MCF 10A (cell line): ENCODE data around the gene TECTA. TPM values are rescaled to one million over a fixed set of nuclear protein-coding genes. Genes with fewer than 3 reads are reported as not detected.

ENCODE experiments used
- BruUV-seq: library from RNA; stranded (reverse); fragments of 400-500 nt; replicated peaks from 2 replicates; lab custom pipeline; 2021; lab: Mats Ljungman, UMichigan
- CTCF ChIA-PET: fragments of 300-600 bp; sonication (Branson Sonifier 250); formaldehyde crosslinking; extraction: SDS; loops from one replicate; lab custom pipeline; 2021; ENCODE audit warnings: antibody characterized with exemption, inconsistent platforms; lab: Yijun Ruan, JAX
- POLR2A ChIA-PET: fragments of 300-600, 350-650 bp; sonication (Branson Sonifier 250); formaldehyde crosslinking; extraction: SDS; loops from one replicate; lab custom pipeline; 2020; ENCODE audit warnings: antibody characterized with exemption, inconsistent platforms; lab: Yijun Ruan, JAX
- DNase-seq: peaks from one replicate; pipeline ENCODE4 v3.0.0-alpha.2; 2018; ENCODE audit not compliant: unreplicated experiment
- H3K27ac Mint-ChIP-seq: one replicate; pipeline ENCODE4 v1.8.0; 2022; ENCODE audit warnings: mild to moderate bottlenecking, low read depth, mixed read lengths; ENCODE audit not compliant: unreplicated experiment
- H3K27me3 Mint-ChIP-seq: one replicate; pipeline ENCODE4 v1.8.0; 2022; ENCODE audit warnings: mixed read lengths; ENCODE audit not compliant: insufficient read depth, unreplicated experiment
- H3K36me3 Mint-ChIP-seq: one replicate; pipeline ENCODE4 v1.8.0; 2022; ENCODE audit warnings: mild to moderate bottlenecking, moderate library complexity, mixed read lengths; ENCODE audit not compliant: insufficient read depth, unreplicated experiment
- H3K4me1 Mint-ChIP-seq: one replicate; pipeline ENCODE4 v1.8.0; 2022; ENCODE audit warnings: mixed read lengths; ENCODE audit not compliant: insufficient read depth, unreplicated experiment
- H3K4me3 Mint-ChIP-seq: one replicate; pipeline ENCODE4 v1.8.0; 2022; ENCODE audit warnings: mild to moderate bottlenecking, moderate library complexity, mixed read lengths; ENCODE audit not compliant: unreplicated experiment
- H3K9me3 Mint-ChIP-seq: one replicate; pipeline ENCODE4 v1.8.0; 2022; ENCODE audit warnings: mixed read lengths; ENCODE audit not compliant: unreplicated experiment
- CTCF ChIP-seq: fragments of 200-600 bp; IDR thresholded peaks from one replicate; pipeline ENCODE4 v1.8.0; 2022; ENCODE audit warnings: antibody characterized with exemption, mild to moderate bottlenecking; ENCODE audit not compliant: unreplicated experiment
- intact Hi-C: fragments of 100-400 bp; cut with micrococcal nuclease; formaldehyde crosslinking; loops from 2 replicates; pipeline ENCODE4 v1.14.1; 2022
- total RNA-seq: library from RNA; stranded (reverse); gene quantifications from 2 replicates; pipeline ENCODE4 v1.2.3, GENCODE V29; 2022

The TECTA gene
- total RNA-seq, 1 experiment from 2014 or later = 0.30 TPM

DNA sequence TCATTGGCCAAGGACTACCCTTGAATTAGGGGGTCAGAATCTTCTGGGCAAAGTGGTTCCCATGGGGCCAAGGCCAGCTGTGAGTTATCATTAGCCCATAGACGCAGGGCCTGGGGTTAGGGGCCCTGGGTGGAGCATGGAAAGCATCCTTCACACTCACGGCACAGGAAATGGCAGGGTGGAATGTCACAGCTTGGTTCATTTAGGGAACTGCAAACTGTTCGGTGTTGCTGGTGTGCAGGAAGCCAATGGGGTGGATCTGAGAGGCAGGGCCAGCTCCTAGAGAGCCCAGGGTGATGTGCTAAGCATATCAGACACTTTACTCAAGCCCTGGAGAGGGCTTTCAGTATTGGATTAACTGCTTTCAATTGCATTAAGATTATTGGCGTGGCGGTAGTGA, 42.9 kb downstream of the TECTA start:
- Mint-ChIP-seq H3K9me3 (no peaks in the 10 kb centered on the region), H3K4me1 (no peaks in the 10 kb centered on the region), H3K4me3 (no peak overlapping the region), H3K27ac (no peak overlapping the region), H3K36me3 (no peaks in the 10 kb centered on the region), H3K27me3 (peaks cover 71% of the 10 kb centered on the region)
- no TSS peak for BruUV-seq
- no peak for DNase-seq
- CTCF ChIA-PET = no interaction called here
- TF ChIP-seq CTCF = no peak
- POLR2A ChIA-PET = no interaction called here
- intact Hi-C loops = no loop called here

- H3K36me3 Mint-ChIP-seq = no peaks in the 10 kb centered on the region
- TF ChIP-seq CTCF = no peak
- intact Hi-C loops = no loop called here
- H3K4me1 Mint-ChIP-seq = no peaks in the 10 kb centered on the region
- no peak for DNase-seq
- BruUV-seq = no TSS peak
- H3K4me3 Mint-ChIP-seq = no peak overlapping the region
- H3K27me3 Mint-ChIP-seq = peaks cover 63% of the 10 kb centered on the region
- H3K27ac Mint-ChIP-seq = no peak overlapping the region
- POLR2A ChIA-PET = no interaction called here
- H3K9me3 Mint-ChIP-seq = no peaks in the 10 kb centered on the region
- CTCF ChIA-PET = interaction anchor here (1.0 kb wide), 1 partner anchor 23 kb away, joined by 3 read pairs; no protein-coding TSS in a partner anchor
These were observed 43.7 kb downstream of the TECTA start for GRCh38 chr11:121144723-121145122.

- Mint-ChIP-seq H3K27ac (no peak overlapping the region), H3K9me3 (no peaks in the 10 kb centered on the region), H3K4me1 (no peaks in the 10 kb centered on the region), H3K4me3 (no peak overlapping the region), H3K27me3 (peaks cover 52% of the 10 kb centered on the region), H3K36me3 (no peaks in the 10 kb centered on the region)
- BruUV-seq = no TSS peak
- DNase-seq = no peak
- ChIA-PET POLR2A (no interaction called here), CTCF (interaction anchor here (1.0 kb wide), 1 partner anchor 24 kb away, joined by 3 read pairs; no protein-coding TSS in a partner anchor)
- intact Hi-C loops = no loop called here
- TF ChIP-seq CTCF = no peak
These were observed 44.8 kb downstream of the TECTA start for GRCh38 chr11:121145826-121146225.

DNA sequence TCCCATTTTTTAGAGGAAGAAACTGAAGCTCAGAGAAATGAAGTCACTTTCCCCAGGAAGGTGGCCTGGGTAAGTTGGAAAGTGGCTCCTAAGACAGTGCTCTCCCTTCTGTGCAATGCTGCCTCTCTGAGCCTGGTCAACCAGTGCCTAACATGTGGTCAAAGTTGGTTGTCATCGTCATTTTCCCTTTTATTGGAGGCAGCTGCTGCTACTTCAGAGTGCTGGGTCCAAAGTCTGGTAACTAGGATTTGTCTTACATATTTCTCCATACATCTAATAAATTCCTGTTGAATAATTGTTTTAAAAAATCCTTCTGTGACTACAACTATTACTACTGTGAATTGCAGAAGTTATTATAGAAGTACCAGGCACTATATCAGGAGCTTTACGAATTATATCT, 48.1 kb downstream of the TECTA start:
- H3K4me1 Mint-ChIP-seq = no peaks in the 10 kb centered on the region
- H3K27ac Mint-ChIP-seq = no peak overlapping the region
- no TSS peak for BruUV-seq
- no peaks in the 10 kb centered on the region for H3K36me3 Mint-ChIP-seq
- no peak for TF ChIP-seq CTCF
- ChIA-PET CTCF (interaction anchor here (1.1 to 1.5 kb wide), 2 partner anchors 13 to 36 kb away, joined by 3 read pairs; no protein-coding TSS in a partner anchor), POLR2A (no interaction called here)
- H3K9me3 Mint-ChIP-seq = no peaks in the 10 kb centered on the region
- H3K27me3 Mint-ChIP-seq = peaks cover 50% of the 10 kb centered on the region
- no peak overlapping the region for H3K4me3 Mint-ChIP-seq
- intact Hi-C loops = no loop called here
- DNase-seq = no peak
